Trophoblast cell (in vitro differentiated cells and primary cell): ENCODE data around the gene CDHR5.

Experiments used
- DNase-seq, 2 donors: peaks; one replicate each; pipeline ENCODE4 v3.0.0-alpha.2; 2016
- H2AFZ ChIP-seq: 2 replicates; pipeline ENCODE4 v1.6.1; 2013; ENCODE audit warnings: low read length, moderate library complexity, mild to moderate bottlenecking; ENCODE audit not compliant: insufficient read depth, poor library complexity
- H2AK5ac ChIP-seq: 2 replicates; pipeline ENCODE4 v1.6.1; 2013; ENCODE audit warnings: mild to moderate bottlenecking, low read length
- H2BK120ac ChIP-seq: 2 replicates; pipeline ENCODE4 v1.6.1; 2013; ENCODE audit warnings: low read length, mild to moderate bottlenecking, moderate library complexity; ENCODE audit not compliant: insufficient read depth, poor library complexity
- H2BK12ac ChIP-seq: 2 replicates; pipeline ENCODE4 v1.6.1; 2013; ENCODE audit warnings: mild to moderate bottlenecking, low read length, moderate library complexity
- H2BK5ac ChIP-seq: 2 replicates; pipeline ENCODE4 v1.6.1; 2013; ENCODE audit warnings: low read length, low read depth, moderate library complexity, mild to moderate bottlenecking; ENCODE audit not compliant: poor library complexity
- H3K14ac ChIP-seq: 2 replicates; pipeline ENCODE4 v1.6.1; 2013; ENCODE audit warnings: mild to moderate bottlenecking, low read length
- H3K18ac ChIP-seq: 2 replicates; pipeline ENCODE4 v1.6.1; 2013; ENCODE audit warnings: mild to moderate bottlenecking, low read length
- H3K23ac ChIP-seq: 2 replicates; pipeline ENCODE4 v1.6.1; 2013; ENCODE audit warnings: low read length
- H3K27ac ChIP-seq: 2 replicates; pipeline ENCODE4 v1.5.1; 2013; ENCODE audit warnings: low read depth, mild to moderate bottlenecking, inconsistent platforms, low read length, moderate library complexity
- H3K27me3 ChIP-seq: 2 replicates; pipeline ENCODE4 v1.6.1; 2013; ENCODE audit warnings: inconsistent platforms, mild to moderate bottlenecking, low read length, moderate library complexity; ENCODE audit not compliant: insufficient read depth
- H3K36me3 ChIP-seq, 2 experiments: 1 replicate in 1 of 2; 2 replicates in 1 of 2; pipeline ENCODE4 v1.6.1; 2013; ENCODE audit warnings: low read length in 2 of 2, mild to moderate bottlenecking in 2 of 2, moderate library complexity in 1 of 2; ENCODE audit not compliant: insufficient read depth in 2 of 2, control insufficient read depth in 1 of 2
- H3K4ac ChIP-seq: 2 replicates; pipeline ENCODE4 v1.6.1; 2013; ENCODE audit warnings: low read depth, mild to moderate bottlenecking, low read length, moderate library complexity
- H3K4me1 ChIP-seq, 2 experiments: 1 replicate in 1 of 2; 2 replicates in 1 of 2; pipeline ENCODE4 v1.6.1; 2013; ENCODE audit warnings: low read length in 2 of 2, mild to moderate bottlenecking in 2 of 2, moderate library complexity in 1 of 2; ENCODE audit not compliant: insufficient read depth in 2 of 2, control insufficient read depth in 1 of 2
- H3K4me2 ChIP-seq: 2 replicates; pipeline ENCODE4 v1.6.1; 2013; ENCODE audit warnings: inconsistent platforms, mild to moderate bottlenecking, low read length, moderate library complexity
- H3K4me3 ChIP-seq: 2 replicates; pipeline ENCODE4 v1.5.1; 2013; ENCODE audit warnings: mild to moderate bottlenecking, low read depth, low read length, inconsistent platforms
- H3K79me1 ChIP-seq: one replicate; pipeline ENCODE4 v1.6.1; 2013; ENCODE audit warnings: low read length
- H3K79me2 ChIP-seq: 2 replicates; pipeline ENCODE4 v1.6.1; 2013; ENCODE audit warnings: low read length, mild to moderate bottlenecking; ENCODE audit not compliant: control insufficient read depth, insufficient read depth, poor library complexity
- H3K9ac ChIP-seq: 2 replicates; pipeline ENCODE4 v1.6.1; 2013; ENCODE audit warnings: mild to moderate bottlenecking, low read length
- H3K9me3 ChIP-seq: 2 replicates; pipeline ENCODE4 v1.6.1; 2013; ENCODE audit warnings: low read depth, mild to moderate bottlenecking, control low read depth, inconsistent platforms, low read length; ENCODE audit not compliant: insufficient read depth
- H4K12ac ChIP-seq: 2 replicates; pipeline ENCODE4 v1.6.1; 2013; ENCODE audit warnings: low read depth, mild to moderate bottlenecking, low read length, moderate library complexity
- H4K8ac ChIP-seq: 2 replicates; pipeline ENCODE4 v1.6.1; 2013; ENCODE audit warnings: low read depth, mild to moderate bottlenecking, low read length, moderate library complexity
- H4K91ac ChIP-seq: one replicate; pipeline ENCODE4 v1.6.1; 2013; ENCODE audit warnings: low read depth, mild to moderate bottlenecking, low read length, moderate library complexity
- WGBS: extraction: QIAGEN DNeasy Blood & Tissue Kit; methylation state at CpG from one replicate; pipeline ENCODE4 v1.1.7; 2013; ENCODE audit warnings: missing lambda C conversion rate; ENCODE audit not compliant: insufficient read length, insufficient coverage; ENCODE audit errors: extremely low coverage; 5-methylcytosine and 5-hydroxymethylcytosine counted together

The CDHR5 gene

GRCh38 chr11:584287-584686, 40.5 kb downstream of the CDHR5 start:
- Histone ChIP-seq H3K9ac (no peak overlapping the region), H4K8ac (no peak overlapping the region), H3K18ac (no peak overlapping the region), H3K79me2 (peaks cover 16% of the 10 kb centered on the region), H2AK5ac (no peak overlapping the region), H3K14ac (no peak overlapping the region), H2BK120ac (no peak overlapping the region), H3K27me3 (no peaks in the 10 kb centered on the region), H3K23ac (no peak overlapping the region), H2BK12ac (no peak overlapping the region), H3K9me3 (peaks cover 2% of the 10 kb centered on the region), H3K27ac (no peak overlapping the region), H3K79me1 (no peaks in the 10 kb centered on the region), H3K4me3 (no peak overlapping the region), H3K4me1 (peaks cover 13% of the 10 kb centered on the region in 2 experiments), H4K91ac (no peak overlapping the region), H3K4me2 (no peak overlapping the region), H3K4ac (no peak overlapping the region), H4K12ac (no peak overlapping the region), H3K36me3 (peaks cover 53 to 57% of the 10 kb centered on the region in 2 experiments), H2BK5ac (no peak overlapping the region), H2AFZ (no peak overlapping the region)
- no CpG with 5 or more reads among the region's 10 CpGs for WGBS
- DNase-seq = no peak

- Histone ChIP-seq H3K4me2 (no peak overlapping the region), H3K4me1 (peaks cover 13 to 14% of the 10 kb centered on the region in 2 experiments), H3K23ac (no peak overlapping the region), H2BK5ac (no peak overlapping the region), H4K12ac (no peak overlapping the region), H2AFZ (no peak overlapping the region), H3K79me2 (peaks cover 40% of the 10 kb centered on the region), H3K79me1 (no peaks in the 10 kb centered on the region), H4K8ac (no peak overlapping the region), H2BK12ac (no peak overlapping the region), H3K4ac (peak overlapping the region; percentile 5), H2BK120ac (no peak overlapping the region), H3K14ac (no peak overlapping the region), H3K36me3 (peaks cover 44 to 51% of the 10 kb centered on the region in 2 experiments), H3K27me3 (no peaks in the 10 kb centered on the region), H2AK5ac (no peak overlapping the region), H3K4me3 (no peak overlapping the region), H4K91ac (no peak overlapping the region), H3K27ac (no peak overlapping the region), H3K18ac (no peak overlapping the region), H3K9me3 (peaks cover 2% of the 10 kb centered on the region), H3K9ac (no peak overlapping the region)
- no peak for DNase-seq
- WGBS = no CpG with 5 or more reads among the region's 17 CpGs
Observed at GRCh38 chr11:581752-582151, 43.0 kb downstream of the CDHR5 start.

GRCh38 chr11:581342-581741, 43.4 kb downstream of the CDHR5 start:
- no peaks in the 10 kb centered on the region for H3K79me1 ChIP-seq
- H3K4me3 ChIP-seq = no peak overlapping the region
- 100% methylated on average over 1 of the region's 14 CpGs for WGBS
- H2BK120ac ChIP-seq = no peak overlapping the region
- no peak overlapping the region for H4K12ac ChIP-seq
- no peak overlapping the region for H4K91ac ChIP-seq
- no peak overlapping the region for H2AFZ ChIP-seq
- H3K9me3 ChIP-seq = peaks cover 2% of the 10 kb centered on the region
- no peaks in the 10 kb centered on the region for H3K27me3 ChIP-seq
- H2BK12ac ChIP-seq = no peak overlapping the region
- H3K27ac ChIP-seq = no peak overlapping the region
- H3K9ac ChIP-seq = no peak overlapping the region
- H3K4me2 ChIP-seq = no peak overlapping the region
- no peak overlapping the region for H2BK5ac ChIP-seq
- no peak overlapping the region for H3K23ac ChIP-seq
- H3K4ac ChIP-seq = peak overlapping the region; percentile 41
- H3K18ac ChIP-seq = no peak overlapping the region
- DNase-seq = no peak
- H3K36me3 ChIP-seq = peaks cover 40 to 47% of the 10 kb centered on the region in 2 experiments
- H3K79me2 ChIP-seq = peaks cover 42% of the 10 kb centered on the region
- H3K14ac ChIP-seq = no peak overlapping the region
- H4K8ac ChIP-seq = no peak overlapping the region
- no peak overlapping the region for H2AK5ac ChIP-seq
- peaks cover 12 to 13% of the 10 kb centered on the region in 2 experiments for H3K4me1 ChIP-seq

GRCh38 chr11:579830-580601, 44.7 kb downstream of the CDHR5 start:
- no peak overlapping the region for H3K14ac ChIP-seq
- peaks cover 8% of the 10 kb centered on the region for H3K79me1 ChIP-seq
- no peak overlapping the region for H2BK120ac ChIP-seq
- peaks cover 14 to 16% of the 10 kb centered on the region in 2 experiments for H3K4me1 ChIP-seq
- H3K18ac ChIP-seq = no peak overlapping the region
- no peak for DNase-seq
- no peak overlapping the region for H3K27ac ChIP-seq
- peaks cover 36 to 44% of the 10 kb centered on the region in 2 experiments for H3K36me3 ChIP-seq
- H3K4me3 ChIP-seq = no peak overlapping the region
- no peak overlapping the region for H2AK5ac ChIP-seq
- H3K23ac ChIP-seq = no peak overlapping the region
- H2BK5ac ChIP-seq = no peak overlapping the region
- H4K8ac ChIP-seq = no peak overlapping the region
- WGBS = no CpG with 5 or more reads among the region's 20 CpGs
- H2AFZ ChIP-seq = no peak overlapping the region
- H2BK12ac ChIP-seq = no peak overlapping the region
- no peak overlapping the region for H4K12ac ChIP-seq
- peak overlapping the region; percentile 91 for H3K4ac ChIP-seq
- no peak overlapping the region for H3K4me2 ChIP-seq
- peaks cover 50% of the 10 kb centered on the region for H3K79me2 ChIP-seq
- no peaks in the 10 kb centered on the region for H3K27me3 ChIP-seq
- no peak overlapping the region for H3K9ac ChIP-seq
- H4K91ac ChIP-seq = no peak overlapping the region
- no peaks in the 10 kb centered on the region for H3K9me3 ChIP-seq
